HUDEP-2 (cell line): ENCODE results near the gene WWTR1.

ENCODE experiments used
- DNase-seq, 76 experiments: peaks; one replicate each; lab custom pipeline; 2025; ENCODE audit not compliant: unreplicated experiment in 76 of 76; lab: John Stamatoyannopoulos, UW

The WWTR1 gene

DNA sequence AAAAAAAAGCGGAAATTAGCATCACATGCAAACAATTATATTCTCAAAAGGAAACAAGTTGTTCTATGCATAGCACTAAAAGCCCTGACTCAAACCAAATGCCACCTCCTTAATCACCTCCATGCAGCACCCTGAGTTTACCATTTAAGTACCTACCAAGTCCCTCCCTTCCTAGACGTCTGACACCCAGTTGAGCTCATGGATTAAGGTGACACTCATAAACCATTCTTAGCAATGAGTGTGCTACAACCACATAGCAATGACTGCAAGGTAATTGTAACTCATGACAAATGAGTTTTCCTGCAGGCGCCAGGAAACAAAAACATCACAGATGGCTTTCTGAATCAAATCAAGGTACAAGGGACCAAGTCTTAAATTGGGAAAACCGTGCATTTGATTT, 32.0 kb downstream of the WWTR1 start:
- no peak for DNase-seq

- no peak for DNase-seq
Observed at GRCh38 chr3:149623824-149624223, 34.0 kb downstream of the WWTR1 start.

DNA sequence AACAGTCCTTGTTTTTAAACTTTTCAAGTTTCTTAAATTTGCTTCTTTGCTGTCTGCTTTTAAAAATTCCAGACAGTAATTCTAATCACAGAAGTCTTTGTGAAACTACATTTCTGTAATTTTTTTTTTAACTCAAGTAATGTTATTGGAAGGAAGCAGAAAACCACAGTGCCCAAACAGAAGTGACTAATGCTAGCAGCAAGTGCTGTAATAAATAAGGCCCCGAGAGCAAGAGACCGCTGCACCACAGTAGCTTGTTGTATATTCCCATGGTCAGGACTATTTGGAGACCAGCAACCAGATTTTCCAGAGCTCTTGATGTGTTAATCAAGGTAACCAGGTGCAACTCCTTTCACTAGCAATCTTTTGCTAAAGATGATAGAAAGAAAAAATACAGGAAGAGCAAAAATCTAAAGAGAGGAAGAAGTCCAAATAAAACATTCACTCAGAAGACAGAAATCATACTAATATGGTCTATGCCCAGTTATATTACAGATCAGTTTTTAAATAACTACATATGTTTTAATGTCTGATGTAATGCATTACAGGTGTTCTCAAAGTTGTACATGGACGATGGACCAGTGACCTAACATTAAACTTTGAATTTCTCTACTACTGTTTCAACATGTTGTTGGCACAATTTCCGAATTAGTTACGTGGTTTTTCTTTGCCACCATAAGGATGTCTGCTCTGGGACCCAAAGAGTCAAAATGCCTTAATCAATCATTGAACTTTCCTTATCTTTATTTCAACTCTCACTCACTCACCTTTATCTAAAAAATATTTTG, 36.4 kb downstream of the WWTR1 start:
- DNase-seq: no peak

- DNase-seq: no peak
Observed at GRCh38 chr3:149620291-149621020, 37.4 kb downstream of the WWTR1 start.

GRCh38 chr3:149619136-149619535, 38.7 kb downstream of the WWTR1 start:
- no peak for DNase-seq

GRCh38 chr3:149618151-149619123, 39.4 kb downstream of the WWTR1 start:
- DNase-seq: no peak

DNA sequence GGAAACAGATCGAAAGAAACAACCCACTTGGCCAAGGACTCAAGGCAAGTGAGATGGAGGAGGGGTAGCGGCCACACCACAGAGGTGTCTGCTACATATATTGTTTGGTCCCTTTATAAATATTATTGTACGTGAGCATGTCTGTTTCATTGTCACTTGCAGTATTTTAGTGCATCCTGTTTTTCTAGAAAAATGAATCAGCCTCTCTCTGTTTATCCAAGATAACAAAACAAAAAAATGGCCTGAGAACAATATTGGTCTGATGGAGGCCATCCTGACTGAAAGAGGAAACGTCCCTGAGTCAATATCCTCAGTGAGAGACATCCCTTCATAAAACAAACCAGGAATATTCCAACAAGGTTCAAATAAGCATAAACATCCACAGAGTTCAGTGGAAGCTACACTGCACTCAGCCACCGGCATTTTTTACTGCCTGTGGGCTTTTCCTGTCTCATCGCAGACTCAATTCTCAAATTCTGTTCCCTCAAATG, 42.0 kb downstream of the WWTR1 start:
- no peak for DNase-seq

DNA sequence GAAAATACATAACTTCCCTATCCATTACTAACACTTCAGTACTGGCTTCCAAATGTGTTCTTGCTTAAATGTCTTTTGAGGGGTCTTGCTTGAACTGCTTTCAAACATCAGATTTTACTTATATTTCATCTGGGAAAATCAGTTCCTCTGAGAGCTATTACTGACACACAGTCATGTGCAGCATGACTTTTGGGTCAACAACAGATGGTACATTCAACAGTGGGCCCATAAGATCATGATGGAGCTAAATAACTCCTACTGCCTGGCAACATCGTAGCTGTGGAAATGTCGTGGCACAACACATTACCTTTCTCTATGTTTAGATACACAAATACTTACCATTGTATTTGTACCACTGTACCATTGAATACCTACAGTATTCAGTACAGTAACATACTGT, 43.8 kb downstream of the WWTR1 start:
- DNase-seq: no peak

GRCh38 chr3:149612456-149612855, 45.4 kb downstream of the WWTR1 start:
- no peak for DNase-seq

GRCh38 chr3:149611149-149611548, 46.7 kb downstream of the WWTR1 start:
- no peak for DNase-seq

GRCh38 chr3:149610351-149611105, 47.3 kb downstream of the WWTR1 start:
- DNase-seq: no peak

DNA sequence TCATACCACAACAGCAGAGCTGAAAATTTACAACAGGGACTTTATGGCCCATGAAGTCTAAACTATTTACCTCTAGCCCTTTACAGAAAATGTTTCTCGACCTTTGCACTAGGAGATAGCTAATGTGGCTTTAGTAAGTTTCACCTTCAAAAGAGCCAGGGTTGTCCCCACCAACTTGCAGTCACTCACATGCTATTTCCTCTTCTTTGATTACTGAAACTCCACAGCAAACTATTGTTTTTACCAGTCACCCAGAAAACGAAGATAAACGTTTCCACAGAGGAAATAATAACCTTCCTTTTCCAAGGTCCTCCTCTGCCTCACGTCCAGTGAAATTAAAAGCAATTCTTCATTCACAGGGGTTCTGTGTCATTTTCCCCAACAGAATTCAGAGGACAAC, 48.2 kb downstream of the WWTR1 start:
- no peak for DNase-seq

DNA sequence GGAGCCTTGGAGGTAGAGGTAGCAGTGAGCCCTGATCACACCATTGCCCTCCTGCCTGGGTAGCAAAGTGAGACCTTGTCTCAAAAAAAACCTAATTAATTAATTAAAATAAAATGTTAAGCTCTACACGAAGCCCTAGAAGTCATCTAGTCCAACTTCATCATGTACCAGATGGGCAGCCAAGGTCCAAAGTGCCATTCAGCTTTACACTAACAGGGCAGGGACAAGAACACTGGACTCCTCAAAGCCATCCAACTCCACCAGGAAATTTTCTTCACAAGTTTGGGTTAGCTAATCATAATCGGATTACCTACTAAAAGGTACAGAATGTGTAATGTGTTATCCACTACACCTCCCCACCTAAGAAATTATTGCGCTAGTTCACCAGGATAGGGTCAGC, 48.8 kb downstream of the WWTR1 start:
- no peak for DNase-seq

DNA sequence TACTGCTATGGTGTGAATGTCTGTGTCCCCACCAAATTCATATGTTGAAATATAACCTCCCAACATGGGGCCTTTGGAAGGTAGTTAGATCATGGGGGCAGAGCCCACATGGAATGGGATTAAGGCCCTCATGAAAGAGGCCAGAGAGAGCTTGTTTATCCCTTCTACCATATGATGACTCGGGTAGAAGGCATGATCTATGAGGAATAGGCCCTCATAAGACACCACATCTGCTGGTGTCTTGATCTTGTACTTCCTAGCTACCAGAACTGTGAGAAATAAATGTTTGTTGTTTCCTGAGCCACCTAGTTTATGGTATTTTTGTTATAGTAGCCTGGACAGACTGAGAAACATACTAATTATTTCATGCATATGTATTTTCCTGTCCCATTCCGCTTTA, 51.9 kb downstream of the WWTR1 start:
- DNase-seq: no peak

GRCh38 chr3:149604125-149604875, 53.5 kb downstream of the WWTR1 start:
- DNase-seq: no peak

- no peak for DNase-seq
Observed at GRCh38 chr3:149603126-149604074, 54.4 kb downstream of the WWTR1 start.

GRCh38 chr3:149600634-149601033, 57.2 kb downstream of the WWTR1 start:
- no peak for DNase-seq

- no peak for DNase-seq
Observed at GRCh38 chr3:149599236-149599635, 58.6 kb downstream of the WWTR1 start.
